Parathyroid adenoma (tissue), 2 donors: Measurements from ENCODE around the gene SSRP1.

ENCODE experiments used
- H2AFZ ChIP-seq: fragments of 300-600 bp; sonication (generic); one replicate; pipeline ENCODE4 v1.7.0; 2017; ENCODE audit warnings: antibody characterized with exemption, mild to moderate bottlenecking
- H3K27ac ChIP-seq: fragments of 300-600 bp; sonication (generic); one replicate; pipeline ENCODE4 v1.7.0; 2017
- H3K27me3 ChIP-seq: fragments of 300-600 bp; sonication (generic); one replicate; pipeline ENCODE4 v1.7.0; 2017; ENCODE audit warnings: low read length; ENCODE audit not compliant: control insufficient read depth, insufficient read depth
- H3K36me3 ChIP-seq: fragments of 300-600 bp; sonication (generic); one replicate; pipeline ENCODE4 v1.7.0; 2017; ENCODE audit warnings: low read length; ENCODE audit not compliant: control insufficient read depth, insufficient read depth
- H3K4me1 ChIP-seq: fragments of 300-600 bp; sonication (generic); one replicate; pipeline ENCODE4 v1.7.0; 2017; ENCODE audit warnings: control low read depth
- H3K4me2 ChIP-seq: fragments of 300-600 bp; sonication (generic); one replicate; pipeline ENCODE4 v1.7.0; 2017; ENCODE audit warnings: low read length
- H3K4me3 ChIP-seq: fragments of 300-600 bp; sonication (generic); one replicate; pipeline ENCODE4 v1.7.0; 2017; ENCODE audit warnings: low read depth, low read length
- H3K79me2 ChIP-seq: fragments of 300-600 bp; sonication (generic); one replicate; pipeline ENCODE4 v1.7.0; 2017; ENCODE audit warnings: control low read depth
- H3K9ac ChIP-seq: fragments of 300-600 bp; sonication (generic); one replicate; pipeline ENCODE4 v1.7.0; 2017; ENCODE audit warnings: mild to moderate bottlenecking
- H3K9me3 ChIP-seq: fragments of 300-600 bp; sonication (generic); one replicate; pipeline ENCODE4 v1.7.0; 2017; ENCODE audit warnings: low read length; ENCODE audit not compliant: control insufficient read depth
- TF ChIP-seq, protein P1 (sequence below): fragments of 300-600 bp; sonication (generic); IDR thresholded peaks from one replicate; pipeline ENCODE4 v1.7.0; 2017; ENCODE audit warnings: antibody characterized with exemption, mild to moderate bottlenecking
- donor health status: primary hyperparathyroidism.

The SSRP1 gene

DNA sequence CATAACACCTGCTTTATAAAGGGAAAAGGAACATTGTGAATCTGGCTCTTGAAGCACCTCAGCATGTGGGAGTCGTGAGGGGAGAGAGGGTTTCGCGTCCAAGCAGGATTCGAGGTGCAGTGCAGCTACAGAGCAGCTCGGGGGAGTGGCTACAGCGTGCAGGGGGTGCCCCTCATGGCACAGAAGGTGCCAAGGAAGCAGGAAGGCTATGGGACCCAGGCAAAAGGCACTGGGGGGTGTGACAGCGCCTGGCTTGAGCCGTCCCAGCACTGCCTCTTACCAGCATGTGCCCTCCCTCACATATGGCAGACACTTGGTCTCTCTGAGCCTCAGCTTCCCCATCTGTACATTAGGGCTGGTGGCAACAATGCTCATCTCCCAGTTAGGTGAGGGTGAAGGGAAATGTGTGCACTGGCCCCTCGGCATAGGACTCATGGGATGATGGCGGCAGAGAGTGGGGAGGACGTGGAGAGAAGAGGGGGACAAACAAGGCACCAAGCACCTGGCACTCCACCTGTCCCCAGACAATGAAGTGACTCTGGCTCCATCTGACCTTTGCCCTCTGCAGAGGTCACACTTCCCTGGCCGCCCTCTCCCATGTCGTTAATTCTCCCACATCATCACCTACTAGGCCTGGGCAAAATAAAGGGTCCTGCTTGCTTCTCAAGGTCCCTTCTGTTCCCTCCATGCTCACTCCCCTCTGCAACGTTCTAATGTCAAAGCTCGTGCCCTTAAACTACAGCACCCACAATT lies 21.3 kb downstream of the SSRP1 start:
- Histone ChIP-seq H3K79me2 (no peaks in the 10 kb centered on the region), H3K4me1 (peaks cover 28% of the 10 kb centered on the region), H2AFZ (no peak overlapping the region), H3K4me3 (no peak overlapping the region), H3K4me2 (no peak overlapping the region), H3K27ac (no peak overlapping the region), H3K36me3 (no peaks in the 10 kb centered on the region), H3K9me3 (no peaks in the 10 kb centered on the region), H3K27me3 (no peaks in the 10 kb centered on the region), H3K9ac (no peak overlapping the region)
- TF ChIP-seq, protein P1, sequence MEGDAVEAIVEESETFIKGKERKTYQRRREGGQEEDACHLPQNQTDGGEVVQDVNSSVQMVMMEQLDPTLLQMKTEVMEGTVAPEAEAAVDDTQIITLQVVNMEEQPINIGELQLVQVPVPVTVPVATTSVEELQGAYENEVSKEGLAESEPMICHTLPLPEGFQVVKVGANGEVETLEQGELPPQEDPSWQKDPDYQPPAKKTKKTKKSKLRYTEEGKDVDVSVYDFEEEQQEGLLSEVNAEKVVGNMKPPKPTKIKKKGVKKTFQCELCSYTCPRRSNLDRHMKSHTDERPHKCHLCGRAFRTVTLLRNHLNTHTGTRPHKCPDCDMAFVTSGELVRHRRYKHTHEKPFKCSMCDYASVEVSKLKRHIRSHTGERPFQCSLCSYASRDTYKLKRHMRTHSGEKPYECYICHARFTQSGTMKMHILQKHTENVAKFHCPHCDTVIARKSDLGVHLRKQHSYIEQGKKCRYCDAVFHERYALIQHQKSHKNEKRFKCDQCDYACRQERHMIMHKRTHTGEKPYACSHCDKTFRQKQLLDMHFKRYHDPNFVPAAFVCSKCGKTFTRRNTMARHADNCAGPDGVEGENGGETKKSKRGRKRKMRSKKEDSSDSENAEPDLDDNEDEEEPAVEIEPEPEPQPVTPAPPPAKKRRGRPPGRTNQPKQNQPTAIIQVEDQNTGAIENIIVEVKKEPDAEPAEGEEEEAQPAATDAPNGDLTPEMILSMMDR: no peak

DNA sequence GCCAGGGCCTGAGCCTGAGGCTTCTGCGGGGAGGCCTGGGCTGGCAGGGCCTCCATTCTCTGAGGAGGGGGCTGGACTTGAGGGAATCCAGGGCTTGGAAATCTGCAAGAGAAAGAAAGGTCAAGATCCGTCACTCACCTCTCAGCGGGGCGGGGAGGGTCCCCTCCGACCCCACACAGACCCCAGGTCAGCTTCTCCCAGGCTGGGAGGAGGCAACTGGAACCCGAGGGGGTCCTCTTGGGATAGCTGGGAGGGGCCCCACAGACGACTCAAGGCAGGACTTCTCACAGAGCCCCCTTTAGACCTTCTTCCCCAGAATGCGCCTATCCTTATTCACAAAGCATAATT lies 21.9 kb downstream of the SSRP1 start:
- H3K4me3 ChIP-seq: no peak overlapping the region
- TF ChIP-seq, protein P1: no peak
- H2AFZ ChIP-seq: no peak overlapping the region
- no peaks in the 10 kb centered on the region for H3K79me2 ChIP-seq
- H3K9me3 ChIP-seq: no peaks in the 10 kb centered on the region
- no peaks in the 10 kb centered on the region for H3K27me3 ChIP-seq
- H3K36me3 ChIP-seq: no peaks in the 10 kb centered on the region
- peaks cover 28% of the 10 kb centered on the region for H3K4me1 ChIP-seq
- H3K27ac ChIP-seq: no peak overlapping the region
- H3K9ac ChIP-seq: no peak overlapping the region
- no peak overlapping the region for H3K4me2 ChIP-seq

DNA sequence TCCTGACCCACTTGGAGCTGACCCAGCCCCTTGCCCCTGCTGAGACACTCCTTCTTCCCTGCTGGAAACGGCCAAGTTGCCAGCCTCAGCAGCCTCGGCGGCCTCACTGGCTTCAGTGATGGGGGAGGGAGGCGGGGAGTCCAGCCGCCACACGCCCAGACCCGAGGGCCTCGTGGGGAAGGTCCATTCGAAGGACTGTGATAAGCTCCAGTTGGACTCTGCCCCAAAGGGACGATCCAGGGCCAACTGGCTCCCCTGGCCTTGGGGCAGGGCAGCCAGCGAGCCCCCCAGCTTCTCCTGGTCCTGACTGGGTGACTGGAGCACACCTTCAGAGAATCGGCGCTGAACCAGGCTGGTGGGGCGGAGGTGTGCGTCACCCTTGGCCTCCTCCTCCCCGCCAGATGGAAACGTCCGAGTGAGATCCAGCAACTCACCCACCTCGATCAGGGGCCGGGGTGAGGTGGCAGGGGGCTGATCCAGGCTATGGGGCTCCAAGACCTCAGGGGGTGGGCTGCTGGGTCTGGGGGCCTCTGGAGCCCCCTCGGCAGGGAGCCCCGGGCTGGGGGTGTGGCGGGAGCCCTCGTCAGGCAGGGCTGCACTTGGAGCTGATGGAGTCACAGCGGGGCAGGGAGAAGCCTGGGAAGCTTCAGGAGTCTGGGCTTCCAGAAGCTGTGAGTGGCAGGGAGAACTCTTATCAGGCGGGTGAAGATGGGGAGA lies 22.5 kb downstream of the SSRP1 start:
- no peaks in the 10 kb centered on the region for H3K9me3 ChIP-seq
- H3K27me3 ChIP-seq: no peaks in the 10 kb centered on the region
- no peak overlapping the region for H3K9ac ChIP-seq
- no peak overlapping the region for H2AFZ ChIP-seq
- TF ChIP-seq, protein P1: no peak
- H3K4me1 ChIP-seq: peaks cover 25% of the 10 kb centered on the region
- no peak overlapping the region for H3K4me2 ChIP-seq
- H3K36me3 ChIP-seq: no peaks in the 10 kb centered on the region
- no peak overlapping the region for H3K27ac ChIP-seq
- H3K4me3 ChIP-seq: no peak overlapping the region
- H3K79me2 ChIP-seq: no peaks in the 10 kb centered on the region

DNA sequence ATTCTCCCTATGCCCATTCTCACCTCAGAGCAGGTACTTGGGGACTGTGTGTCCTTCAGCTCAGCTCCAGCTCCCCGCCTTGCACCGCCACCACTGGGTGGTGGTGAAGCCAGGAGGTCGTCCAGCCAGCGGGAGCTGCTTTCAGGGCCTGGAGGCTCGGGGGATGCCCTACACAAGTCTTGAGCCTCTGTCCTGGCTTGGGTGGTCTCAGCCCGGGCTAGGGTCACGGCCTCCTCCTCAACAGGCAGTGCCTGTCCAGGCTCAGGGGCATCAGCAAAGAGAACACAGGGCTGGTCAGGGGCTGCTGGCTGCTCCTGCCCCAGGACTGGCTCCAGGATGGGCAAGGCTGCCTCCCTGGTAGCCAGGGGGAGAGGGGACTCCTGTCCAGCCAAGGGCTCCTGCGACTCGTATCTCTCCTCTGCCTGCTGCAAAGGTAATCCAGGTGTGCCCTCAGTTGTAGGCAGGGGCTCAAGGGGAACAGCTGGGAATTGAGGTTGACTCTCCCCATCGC lies 23.1 kb downstream of the SSRP1 start:
- Histone ChIP-seq H3K79me2 (no peaks in the 10 kb centered on the region), H3K9ac (no peak overlapping the region), H3K4me2 (no peak overlapping the region), H3K27me3 (no peaks in the 10 kb centered on the region), H3K27ac (no peak overlapping the region), H3K9me3 (no peaks in the 10 kb centered on the region), H3K4me1 (peaks cover 23% of the 10 kb centered on the region), H3K4me3 (no peak overlapping the region), H3K36me3 (no peaks in the 10 kb centered on the region), H2AFZ (no peak overlapping the region)
- TF ChIP-seq, protein P1: no peak
